NB4 (cell line): ENCODE data around the gene DPF3.

ENCODE experiments used
- CTCF ChIP-seq: IDR thresholded peaks from one replicate; pipeline ENCODE4 v1.5.1; 2012; ENCODE audit warnings: low read depth, low read length
- MAX ChIP-seq: IDR thresholded peaks from 2 replicates; pipeline ENCODE4 v1.6.1; 2011; ENCODE audit warnings: low read depth, low read length
- MYC ChIP-seq: IDR thresholded peaks from 2 replicates; pipeline ENCODE4 v1.6.1; 2011; ENCODE audit warnings: low read depth, low read length
- POLR2A ChIP-seq: IDR thresholded peaks from 2 replicates; pipeline ENCODE4 v1.6.1; 2011; ENCODE audit warnings: mild to moderate bottlenecking; ENCODE audit not compliant: insufficient read length; ENCODE audit errors: extremely low read depth

- no peak for TF ChIP-seq CTCF
- no peak for TF ChIP-seq POLR2A
- no peak for TF ChIP-seq MYC
- no peak for TF ChIP-seq MAX
These were observed 85.3 kb downstream of the DPF3 start for GRCh38 chr14:72808564-72808963.
